ENCODE results near the gene TRIM41. TPM values are rescaled to one million over a fixed set of nuclear protein-coding genes. Genes with fewer than 3 reads are reported as not detected.
A peak's percentile ranks its signal among the peaks of the same experiment; 100 is the strongest.

Gene TRIM41
- total and polyA plus RNA-seq, 2 of the 13 experiments (the other 11 are each of a cell fraction or from before 2014, with no cell fraction given), result 10.2 to 16.7 TPM

DNA sequence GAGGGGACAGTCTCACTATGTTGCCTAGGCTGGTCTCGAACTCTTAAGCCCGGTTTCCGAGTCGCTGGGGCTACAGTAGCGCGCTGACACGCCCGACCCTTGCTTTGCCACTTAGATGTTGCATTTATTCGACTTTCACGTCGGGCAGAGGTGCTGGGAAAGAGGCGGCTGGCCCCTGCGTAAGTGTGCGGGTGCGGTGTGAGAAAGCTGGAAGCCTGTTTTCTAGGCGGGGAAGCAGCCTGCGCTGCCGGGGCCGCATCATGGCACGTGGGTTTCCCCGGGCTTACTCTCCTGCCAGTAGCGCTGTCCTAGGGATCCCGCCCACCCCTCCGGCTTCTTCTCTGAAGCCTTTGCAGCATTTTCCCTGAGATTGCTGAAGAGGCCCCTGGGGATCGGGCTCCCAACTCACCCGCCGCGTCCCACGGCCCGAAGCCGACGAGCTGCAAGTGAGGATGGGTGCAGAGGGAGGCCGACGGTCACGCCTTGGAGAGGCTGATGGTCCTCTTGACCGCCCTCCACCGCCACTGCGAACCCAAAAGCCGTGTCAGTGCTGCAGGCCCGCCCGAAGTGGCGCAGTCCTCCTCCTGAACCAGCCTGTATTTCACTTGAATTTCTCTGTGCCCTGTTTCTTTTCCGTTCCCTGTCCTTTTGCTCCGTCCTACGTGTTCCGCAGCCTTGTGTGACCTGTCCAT is 5.8 kb upstream of the TRIM41 start (continued):
- TF ChIP-seq ZBED4 (CRISPR knock-in tag; IDR thresholded peaks at IDR 0.05; ENCODE audit: borderline replicate concordance) (no peak), ZNF660 (CRISPR knock-in tag; IDR thresholded peaks at IDR 0.05; ENCODE audit: borderline replicate concordance, low read depth) (no peak), CSRNP1 (CRISPR knock-in tag; IDR thresholded peaks at IDR 0.05) (no peak), TRAFD1 (CRISPR knock-in tag; IDR thresholded peaks at IDR 0.05; ENCODE audit: borderline replicate concordance) (0 out of 2 replicates have a peak, but pooled peaks have one; percentile 34), HMG20B (CRISPR knock-in tag; conservative IDR thresholded peaks at IDR 0.05) (no peak), KAT8 (CRISPR knock-in tag; IDR thresholded peaks at IDR 0.05) (no peak), AGO1 (IDR thresholded peaks at IDR 0.05; ENCODE audit: low read depth, low read length, poor library complexity, severe bottlenecking) (peak; percentile 28), EEA1 (CRISPR knock-in tag; IDR thresholded peaks at IDR 0.05; ENCODE audit: borderline replicate concordance) (no peak), GFI1 (CRISPR knock-in tag; IDR thresholded peaks at IDR 0.05; ENCODE audit: borderline replicate concordance) (no peak), MTA1 (CRISPR knock-in tag; IDR thresholded peaks at IDR 0.05; ENCODE audit: borderline replicate concordance) (peak; percentile 67; the same call in 1 of the 2 replicates), ZNF20 (CRISPR knock-in tag; IDR thresholded peaks at IDR 0.05) (no peak), SNAPC2 (CRISPR knock-in tag; IDR thresholded peaks at IDR 0.05) (no peak), JDP2 (CRISPR knock-in tag; IDR thresholded peaks at IDR 0.05; ENCODE audit: borderline replicate concordance) (no peak)
- TF ChIP-seq, protein P1, sequence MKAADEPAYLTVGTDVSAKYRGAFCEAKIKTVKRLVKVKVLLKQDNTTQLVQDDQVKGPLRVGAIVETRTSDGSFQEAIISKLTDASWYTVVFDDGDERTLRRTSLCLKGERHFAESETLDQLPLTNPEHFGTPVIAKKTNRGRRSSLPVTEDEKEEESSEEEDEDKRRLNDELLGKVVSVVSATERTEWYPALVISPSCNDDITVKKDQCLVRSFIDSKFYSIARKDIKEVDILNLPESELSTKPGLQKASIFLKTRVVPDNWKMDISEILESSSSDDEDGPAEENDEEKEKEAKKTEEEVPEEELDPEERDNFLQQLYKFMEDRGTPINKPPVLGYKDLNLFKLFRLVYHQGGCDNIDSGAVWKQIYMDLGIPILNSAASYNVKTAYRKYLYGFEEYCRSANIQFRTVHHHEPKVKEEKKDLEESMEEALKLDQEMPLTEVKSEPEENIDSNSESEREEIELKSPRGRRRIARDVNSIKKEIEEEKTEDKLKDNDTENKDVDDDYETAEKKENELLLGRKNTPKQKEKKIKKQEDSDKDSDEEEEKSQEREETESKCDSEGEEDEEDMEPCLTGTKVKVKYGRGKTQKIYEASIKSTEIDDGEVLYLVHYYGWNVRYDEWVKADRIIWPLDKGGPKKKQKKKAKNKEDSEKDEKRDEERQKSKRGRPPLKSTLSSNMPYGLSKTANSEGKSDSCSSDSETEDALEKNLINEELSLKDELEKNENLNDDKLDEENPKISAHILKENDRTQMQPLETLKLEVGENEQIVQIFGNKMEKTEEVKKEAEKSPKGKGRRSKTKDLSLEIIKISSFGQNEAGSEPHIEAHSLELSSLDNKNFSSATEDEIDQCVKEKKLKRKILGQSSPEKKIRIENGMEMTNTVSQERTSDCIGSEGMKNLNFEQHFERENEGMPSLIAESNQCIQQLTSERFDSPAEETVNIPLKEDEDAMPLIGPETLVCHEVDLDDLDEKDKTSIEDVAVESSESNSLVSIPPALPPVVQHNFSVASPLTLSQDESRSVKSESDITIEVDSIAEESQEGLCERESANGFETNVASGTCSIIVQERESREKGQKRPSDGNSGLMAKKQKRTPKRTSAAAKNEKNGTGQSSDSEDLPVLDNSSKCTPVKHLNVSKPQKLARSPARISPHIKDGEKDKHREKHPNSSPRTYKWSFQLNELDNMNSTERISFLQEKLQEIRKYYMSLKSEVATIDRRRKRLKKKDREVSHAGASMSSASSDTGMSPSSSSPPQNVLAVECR (CRISPR knock-in tag; IDR thresholded peaks at IDR 0.05; ENCODE audit: borderline replicate concordance), result no peak; the same call in none of the 2 replicates
- TF ChIP-seq, protein P2, sequence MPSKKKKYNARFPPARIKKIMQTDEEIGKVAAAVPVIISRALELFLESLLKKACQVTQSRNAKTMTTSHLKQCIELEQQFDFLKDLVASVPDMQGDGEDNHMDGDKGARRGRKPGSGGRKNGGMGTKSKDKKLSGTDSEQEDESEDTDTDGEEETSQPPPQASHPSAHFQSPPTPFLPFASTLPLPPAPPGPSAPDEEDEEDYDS (CRISPR knock-in tag; IDR thresholded peaks at IDR 0.05), result no peak
